H1 (cell line): Measurements from ENCODE around the gene RSBN1. TPM values are rescaled to one million over a fixed set of nuclear protein-coding genes. Genes with fewer than 3 reads are reported as not detected.
A peak's percentile ranks its signal among the peaks of the same experiment; 100 is the strongest.

Experiments
- CTCF ChIA-PET: fragments of 300-600 bp; sonication (Branson Sonifier 250); formaldehyde crosslinking; loops from one replicate; lab custom pipeline; 2021; ENCODE audit not compliant: partially characterized antibody; lab: Charles Lee
- POLR2A ChIA-PET: fragments of 300-600 bp; sonication (Branson Sonifier 250); formaldehyde crosslinking; loops from one replicate; lab custom pipeline; 2021; ENCODE audit warnings: inconsistent platforms; ENCODE audit not compliant: partially characterized antibody; lab: Charles Lee
- DNase-seq, 2 experiments: peaks; one replicate each; pipeline versions ENCODE4 v3.0.0 to v3.0.0-alpha.2; 2010 to 2022; ENCODE audit warnings: low spot score in 2 of 2, low read depth in 1 of 2, mixed read lengths in 1 of 2
- FAIRE-seq: peaks from 2 replicates; lab custom pipeline; 2011; peaks lifted over from hg19 to GRCh38; lab: Jason Lieb, UNC
- H2AFZ ChIP-seq: 2 replicates; pipeline ENCODE4 v1.8.1; 2012; ENCODE audit warnings: low read length, inconsistent platforms
- H2AK5ac ChIP-seq: 2 replicates; pipeline ENCODE4 v1.6.1; 2013; ENCODE audit warnings: low read depth, low read length
- H2BK120ac ChIP-seq: replicated peaks from 2 replicates; pipeline ENCODE3; 2013; ENCODE audit warnings: low read depth, low read length, inconsistent platforms
- H2BK12ac ChIP-seq: 2 replicates; pipeline ENCODE4 v1.6.1; 2013; ENCODE audit warnings: low read depth, low read length
- H2BK15ac ChIP-seq: 2 replicates; pipeline ENCODE4 v1.6.1; 2013; ENCODE audit warnings: low read length
- H2BK20ac ChIP-seq: 2 replicates; pipeline ENCODE4 v1.6.1; 2013; ENCODE audit warnings: low read length
- H2BK5ac ChIP-seq: 2 replicates; pipeline ENCODE4 v1.6.1; 2013; ENCODE audit warnings: low read depth, low read length
- H3K14ac ChIP-seq: 2 replicates; pipeline ENCODE4 v1.6.1; 2013; ENCODE audit warnings: inconsistent platforms; ENCODE audit not compliant: insufficient read length
- H3K18ac ChIP-seq: 2 replicates; pipeline ENCODE4 v1.6.1; 2013; ENCODE audit warnings: low read length; ENCODE audit errors: extremely low read depth
- H3K23ac ChIP-seq: 2 replicates; pipeline ENCODE4 v1.6.1; 2013; ENCODE audit warnings: inconsistent platforms; ENCODE audit not compliant: insufficient read length
- H3K23me2 ChIP-seq: 2 replicates; pipeline ENCODE4 v1.6.1; 2013; ENCODE audit warnings: low read depth, low read length
- H3K27ac ChIP-seq: 2 replicates; pipeline ENCODE4 v1.6.1; 2011; ENCODE audit warnings: low read depth, low read length, inconsistent platforms
- H3K27me3 ChIP-seq, 4 experiments: replicated peaks in 1 of 4; 1 replicate in 1 of 4; 2 replicates in 3 of 4; pipeline versions ENCODE4 v1.6.1 to v1.8.1; 2011 to 2013; ENCODE audit warnings: low read length in 3 of 4, mild to moderate bottlenecking in 3 of 4, inconsistent platforms in 2 of 4, mixed read lengths in 2 of 4, moderate library complexity in 1 of 4; ENCODE audit not compliant: control insufficient read depth in 3 of 4, insufficient read depth in 3 of 4; ENCODE audit errors: extremely low read depth in 1 of 4
- H3K36me3 ChIP-seq, 4 experiments: 2 replicates each; pipeline versions ENCODE4 v1.6.1 to v1.8.1; 2011 to 2013; ENCODE audit warnings: mild to moderate bottlenecking in 4 of 4, low read length in 3 of 4, moderate library complexity in 2 of 4, control low read depth in 1 of 4, inconsistent platforms in 1 of 4; ENCODE audit not compliant: insufficient read depth in 4 of 4, control insufficient read depth in 2 of 4
- H3K4ac ChIP-seq: replicated peaks from 2 replicates; pipeline ENCODE3; 2013; ENCODE audit warnings: low read length, low read depth, mixed read lengths, inconsistent platforms; ENCODE audit not compliant: insufficient read length
- H3K4me1 ChIP-seq, 4 experiments: replicated peaks in 1 of 4; 1 replicate in 1 of 4; 2 replicates in 3 of 4; pipeline versions ENCODE4 v1.6.1 to v1.8.1; 2011 to 2013; ENCODE audit warnings: low read length in 3 of 4, inconsistent platforms in 2 of 4, mixed read lengths in 1 of 4; ENCODE audit not compliant: insufficient read depth in 4 of 4, control insufficient read depth in 3 of 4
- H3K4me2 ChIP-seq, 2 experiments: 2 replicates each; pipeline versions ENCODE4 v1.6.1 to v1.8.1; 2011 to 2013; ENCODE audit warnings: low read depth in 2 of 2, low read length in 2 of 2, control low read depth in 1 of 2, inconsistent platforms in 1 of 2, mild to moderate bottlenecking in 1 of 2; ENCODE audit not compliant: insufficient read depth in 1 of 2
- H3K4me3 ChIP-seq, 4 experiments: fragments of 200-600, 300-600 bp in 1 of 4; sonication (generic), shearing (Covaris generic), sonication (Bioruptor Twin) in 1 of 4; 2 replicates each; pipeline versions ENCODE4 v1.5.1 to v1.8.1; 2011 to 2016; ENCODE audit warnings: low read length in 4 of 4, low read depth in 3 of 4, control low read depth in 2 of 4, inconsistent platforms in 2 of 4, mild to moderate bottlenecking in 2 of 4, mixed read lengths in 1 of 4, moderate library complexity in 1 of 4; ENCODE audit not compliant: insufficient read depth in 2 of 4; ENCODE audit errors: extremely low read depth in 1 of 4
- H3K56ac ChIP-seq: replicated peaks from 2 replicates; pipeline ENCODE3; 2013; ENCODE audit warnings: low read depth, mild to moderate bottlenecking, mixed read lengths, low read length, inconsistent platforms; ENCODE audit not compliant: insufficient read length
- H3K79me1 ChIP-seq: 2 replicates; pipeline ENCODE4 v1.6.1; 2013; ENCODE audit warnings: low read depth, low read length, control low read depth
- H3K79me2 ChIP-seq, 2 experiments: 2 replicates each; pipeline versions ENCODE4 v1.6.1 to v1.8.1; 2012 to 2013; ENCODE audit warnings: low read length in 2 of 2, mild to moderate bottlenecking in 2 of 2, inconsistent platforms in 1 of 2; ENCODE audit not compliant: insufficient read depth in 2 of 2, control insufficient read depth in 1 of 2
- H3K9ac ChIP-seq, 4 experiments: replicated peaks in 1 of 4; 1 replicate in 1 of 4; 2 replicates in 3 of 4; pipeline versions ENCODE4 v1.6.1 to v1.8.1; 2011 to 2013; ENCODE audit warnings: low read depth in 3 of 4, low read length in 3 of 4, control low read depth in 2 of 4, mild to moderate bottlenecking in 2 of 4, moderate library complexity in 2 of 4, inconsistent platforms in 1 of 4; ENCODE audit errors: extremely low read depth in 1 of 4
- H3K9me3 ChIP-seq, 2 experiments: 2 replicates each; pipeline versions ENCODE4 v1.6.1 to v1.8.1; 2012 to 2013; ENCODE audit warnings: mild to moderate bottlenecking in 2 of 2, moderate library complexity in 2 of 2, control low read depth in 1 of 2, inconsistent platforms in 1 of 2, low read depth in 1 of 2, low read length in 1 of 2, mixed read lengths in 1 of 2; ENCODE audit not compliant: insufficient read depth in 2 of 2
- H4K20me1 ChIP-seq, 2 experiments: replicated peaks in 1 of 2; 2 replicates each; pipeline versions ENCODE3 to v1.8.1; 2011 to 2013; ENCODE audit warnings: inconsistent platforms in 2 of 2, low read length in 2 of 2, mild to moderate bottlenecking in 1 of 2; ENCODE audit not compliant: insufficient read depth in 2 of 2, control insufficient read depth in 1 of 2
- H4K5ac ChIP-seq: 2 replicates; pipeline ENCODE4 v1.6.1; 2013; ENCODE audit warnings: low read length, low read depth, mixed read lengths, inconsistent platforms; ENCODE audit not compliant: insufficient read length
- H4K8ac ChIP-seq: 2 replicates; pipeline ENCODE4 v1.8.0; 2013; ENCODE audit warnings: mild to moderate bottlenecking, moderate library complexity, low read length, inconsistent platforms; ENCODE audit not compliant: insufficient read depth; ENCODE audit errors: extremely low read depth
- H4K91ac ChIP-seq: replicated peaks from 2 replicates; pipeline ENCODE3; 2013; ENCODE audit warnings: low read length, mixed read lengths, inconsistent platforms; ENCODE audit not compliant: insufficient read length
- ATF3 ChIP-seq: IDR thresholded peaks from 2 replicates; pipeline ENCODE4 v1.6.1; 2011; ENCODE audit warnings: low read depth, mild to moderate bottlenecking, low read length; ENCODE audit not compliant: insufficient read depth
- JUN ChIP-seq: IDR thresholded peaks from 2 replicates; pipeline ENCODE4 v1.6.1; 2011; ENCODE audit warnings: low read depth, mild to moderate bottlenecking, improper control_type of control experiment, low read length
- SP1 ChIP-seq: IDR thresholded peaks from 2 replicates; pipeline ENCODE4 v1.6.1; 2011; ENCODE audit warnings: low read depth, low read length
- TCF12 ChIP-seq: IDR thresholded peaks from 2 replicates; pipeline ENCODE4 v1.6.1; 2011; ENCODE audit warnings: low read depth, mild to moderate bottlenecking, low read length
- WGBS, 2 experiments: shearing (Covaris generic) in 1 of 2; methylation state at CpG; one replicate each; pipeline versions ENCODE4 v1.1.6 to v1.1.7; 2013 to 2015; ENCODE audit warnings: low lambda C conversion rate in 2 of 2, mixed read lengths in 2 of 2, inconsistent platforms in 1 of 2, low coverage in 1 of 2, missing lambda C conversion rate in 1 of 2; ENCODE audit not compliant: insufficient replicate concordance in 2 of 2, insufficient coverage in 1 of 2, insufficient read length in 1 of 2; ENCODE audit errors: extremely low coverage in 1 of 2, missing lambda C conversion rate in 1 of 2; 5-methylcytosine and 5-hydroxymethylcytosine counted together
- polyA plus RNA-seq, 7 experiments: library from polyadenylated mRNA; depleted of rRNA in 3 of 7; stranded (reverse) in 5 of 7; unstranded in 2 of 7; fragments of >200 nt in 5 of 7; fragments of 200-250 nt in 2 of 7; gene quantifications; 1 replicate in 5 of 7; 2 replicates in 1 of 7; 4 replicates in 1 of 7; pipeline versions ENCODE4 v1.2.1 to v1.2.3, GENCODE V29; 2011 to 2013; ENCODE audit warnings: missing spikeins in 2 of 7, mixed read lengths in 2 of 7
- total RNA-seq: library from RNA; stranded (reverse); fragmentation: NEBNext Ultra II Directional; extraction: Animal tissue kit (Norgen Biotek cat#: 25700); gene quantifications from 2 replicates; pipeline ENCODE4 v1.2.1, GENCODE V29; 2021

The RSBN1 gene
- total and polyA plus RNA-seq, 2 of the 8 experiments (the other 6 are each of a cell fraction or from before 2014, with no cell fraction given): 4.2 to 17.6 TPM

DNA sequence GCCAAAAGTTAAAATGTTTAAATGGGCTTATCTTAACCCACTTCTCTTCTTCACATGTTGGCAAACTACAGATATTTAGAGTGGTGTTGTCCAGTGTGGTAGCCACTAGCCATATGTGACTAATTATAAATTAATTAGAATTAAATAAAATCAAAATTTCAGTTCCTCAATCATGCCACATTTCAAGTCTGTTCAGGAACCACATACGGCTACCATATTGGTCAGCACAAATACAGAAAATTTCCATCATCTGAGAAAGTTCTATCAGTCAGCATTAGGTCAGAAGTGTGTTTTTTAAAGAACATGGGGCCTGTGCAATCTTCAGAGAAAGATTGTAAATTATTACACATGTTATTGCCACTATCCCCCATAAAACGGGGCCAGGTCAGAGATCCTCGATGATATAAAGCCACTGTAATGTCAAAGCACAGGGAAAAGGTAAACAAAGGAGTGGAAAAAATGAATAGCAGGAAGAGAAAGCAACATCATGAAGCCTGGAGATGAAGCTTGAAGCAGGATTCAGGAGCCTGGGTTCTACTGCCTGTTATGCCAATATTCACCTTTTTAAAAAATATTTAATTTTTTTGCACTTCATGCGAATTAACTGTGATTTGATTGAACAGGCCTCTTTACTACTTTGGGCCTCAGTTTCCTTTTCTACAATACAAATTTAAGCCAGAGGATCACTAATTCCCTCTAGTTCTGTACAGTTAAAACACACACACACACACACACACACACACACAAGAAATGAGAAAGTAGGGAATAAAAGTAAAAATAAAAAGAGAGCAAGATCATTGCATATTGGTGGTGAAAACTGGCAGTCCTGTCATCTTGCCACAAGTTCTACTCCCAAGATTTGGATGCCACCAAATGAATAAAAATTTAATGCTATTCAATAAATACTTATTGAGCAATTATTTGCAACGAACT lies 2.3 kb downstream of the RSBN1 start:
- peaks cover 15 to 64% of the 10 kb centered on the region in 2 experiments for H3K79me2 ChIP-seq
- TF ChIP-seq JUN (no peak), TCF12 (no peak), SP1 (no peak), ATF3 (no peak)

More for the DNA sequence above, 2.3 kb downstream of the RSBN1 start:
- H3K18ac ChIP-seq: no peak overlapping the region
- H3K79me1 ChIP-seq: no peaks in the 10 kb centered on the region; the same call in 1 of the 2 replicates
- H3K56ac ChIP-seq: no peak overlapping the region
- H2BK120ac ChIP-seq: no peak overlapping the region
- no peak overlapping the region for H2AFZ ChIP-seq
- no peak overlapping the region for H2BK12ac ChIP-seq
- no peak overlapping the region for H3K23ac ChIP-seq
- no peak overlapping the region for H2BK20ac ChIP-seq
- H3K23me2 ChIP-seq: no peaks in the 10 kb centered on the region; the same call in 1 of the 2 replicates
- H3K36me3 ChIP-seq: no peaks in the 10 kb centered on the region
- 81% methylated on average over 5 of the region's 5 CpGs; no CpG with 5 or more reads in 1 of the 2 experiments for WGBS, 2 experiments
- FAIRE-seq (no peak), DNase-seq (no peak)
- ChIA-PET CTCF (no interaction called here), POLR2A (no interaction called here)
- H4K91ac ChIP-seq: no peak overlapping the region
- H3K27me3 ChIP-seq: no peaks in the 10 kb centered on the region
- H3K4me3 ChIP-seq: peak overlapping the region in 3 of 4 experiments; percentile 8 to 97 (median 85); a peak in 4 of 8 replicates
- H3K4me1 ChIP-seq: no peaks in the 10 kb centered on the region
- H3K9ac ChIP-seq: no peak overlapping the region
- no peak overlapping the region for H3K14ac ChIP-seq
- no peak overlapping the region for H4K5ac ChIP-seq
- H3K9me3 ChIP-seq: no peaks in the 10 kb centered on the region
- peak overlapping the region; percentile 68 to 73 for H3K4me2 ChIP-seq
- H3K27ac ChIP-seq: no peak overlapping the region
- H4K20me1 ChIP-seq: peaks cover 3 to 4% of the 10 kb centered on the region in 2 experiments
- H2BK15ac ChIP-seq: no peak overlapping the region
- no peak overlapping the region for H3K4ac ChIP-seq
- H2BK5ac ChIP-seq: no peak overlapping the region
- H2AK5ac ChIP-seq: no peak overlapping the region
- H4K8ac ChIP-seq: no peak overlapping the region
